GM21526 (cell line): ENCODE results near the gene LIPN.

Source experiments
- ATAC-seq: cut with Tn5 transposase; IDR thresholded peaks from one replicate; pipeline ENCODE4 v1.9.1; 2021; ENCODE audit warnings: moderate library complexity; ENCODE audit not compliant: unreplicated experiment, low FRiP score

The LIPN gene

DNA sequence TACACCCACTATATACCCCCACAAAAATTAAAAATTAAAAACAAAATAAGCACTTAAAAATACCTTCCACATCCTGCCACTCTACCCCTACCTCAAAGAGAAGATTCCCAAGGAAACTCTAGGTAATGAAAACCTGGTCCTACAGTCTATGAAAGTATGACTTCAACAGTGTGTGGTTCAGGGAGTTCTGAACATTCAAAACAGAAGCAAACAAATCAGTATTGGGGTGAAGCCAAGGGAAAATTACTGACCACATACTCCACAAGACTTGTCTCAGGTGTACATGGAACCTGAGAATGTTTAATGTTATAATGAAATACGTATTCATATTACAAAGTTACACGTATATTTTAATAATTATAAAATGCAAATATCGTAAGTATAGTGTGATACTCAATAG is 22.4 kb downstream of the LIPN start:
- ATAC-seq = no peak

GRCh38 chr10:88783724-88784123 is 23.9 kb downstream of the LIPN start:
- no peak for ATAC-seq

DNA sequence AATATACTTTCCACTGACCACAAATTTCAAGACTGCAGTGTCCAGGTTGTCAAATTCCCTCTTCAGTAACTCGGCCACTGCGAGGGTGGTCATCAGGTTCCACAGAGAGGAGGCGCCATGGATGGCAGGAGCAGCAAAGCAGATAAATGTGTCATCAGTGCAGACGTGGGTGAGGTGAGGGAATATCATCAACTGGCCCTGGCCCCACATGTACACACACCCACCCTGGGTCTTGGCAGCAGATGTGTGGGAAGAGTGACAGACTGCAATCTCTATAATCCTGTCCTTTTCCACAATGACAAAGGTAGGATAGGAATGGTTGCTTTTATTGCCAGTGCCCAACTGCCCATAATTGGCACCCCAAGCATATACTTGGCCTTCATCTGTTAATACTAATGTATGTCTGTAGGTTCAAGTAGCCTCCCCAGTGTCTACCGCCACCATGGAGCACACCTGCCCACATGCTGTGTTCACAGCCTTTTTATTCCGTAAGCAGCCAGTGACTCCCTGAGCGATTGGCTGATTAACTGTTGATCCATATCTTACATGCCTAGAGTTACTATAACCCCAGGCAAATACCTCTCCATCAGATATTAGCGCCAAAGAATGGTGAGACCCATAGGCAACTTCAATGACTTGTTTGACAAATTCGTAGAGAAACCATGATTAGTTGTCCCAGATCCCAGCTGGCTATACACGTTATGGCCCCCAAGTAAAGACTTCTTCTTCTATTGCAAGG is 26.4 kb downstream of the LIPN start:
- no peak for ATAC-seq

GRCh38 chr10:88787463-88787862 is 27.6 kb downstream of the LIPN start:
- ATAC-seq = no peak

- no peak for ATAC-seq
Observed at GRCh38 chr10:88788924-88789323, 29.1 kb downstream of the LIPN start.

DNA sequence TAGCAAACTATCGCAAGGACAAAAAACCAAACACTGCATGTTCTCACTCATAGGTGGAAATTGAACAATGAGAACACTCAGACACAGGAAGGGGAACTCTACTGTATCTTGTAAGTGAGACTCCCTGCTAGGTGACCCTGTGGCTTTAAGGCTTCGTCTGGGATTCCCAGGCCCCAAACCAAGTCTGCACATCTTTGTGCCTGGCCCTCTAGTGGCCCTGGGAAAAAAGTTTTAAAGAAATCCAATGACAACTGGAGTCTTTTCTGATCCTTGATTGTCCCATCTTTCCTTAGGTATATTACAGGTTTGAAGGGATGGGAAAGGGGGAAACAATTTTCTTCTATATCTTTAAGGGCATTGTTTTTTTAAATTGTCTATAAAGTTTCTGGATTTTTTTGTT is 32.1 kb downstream of the LIPN start:
- ATAC-seq = no peak

- ATAC-seq = no peak
Observed at GRCh38 chr10:88792661-88793060, 32.8 kb downstream of the LIPN start.

DNA sequence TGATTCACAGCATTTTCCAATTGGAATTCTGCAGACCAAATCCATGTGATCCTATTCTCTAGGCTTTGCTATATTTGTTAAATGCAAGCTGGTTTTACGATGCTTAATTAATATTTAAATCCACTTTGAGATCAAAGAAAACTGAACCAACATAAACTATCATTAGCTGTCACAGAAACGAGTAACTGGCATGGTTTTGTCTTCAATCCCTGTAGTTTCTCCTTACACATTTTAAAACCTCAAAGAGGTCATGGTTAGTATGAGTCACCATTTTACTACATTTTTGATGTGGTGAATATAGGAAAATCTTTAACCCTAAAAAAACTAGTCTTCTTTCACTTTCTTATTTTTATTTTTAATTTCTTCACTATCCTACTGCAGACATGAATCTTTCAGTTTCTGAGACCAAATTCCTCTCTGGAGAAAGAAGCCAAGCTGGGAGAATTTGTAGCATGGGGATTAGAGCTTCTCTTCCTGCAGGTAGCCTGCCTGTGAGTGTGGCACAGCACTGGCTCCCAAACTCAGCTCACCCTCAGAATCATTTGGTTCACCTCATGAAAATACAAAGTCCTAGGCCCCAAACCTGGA is 34.0 kb downstream of the LIPN start:
- no peak for ATAC-seq

GRCh38 chr10:88794731-88795130 is 34.9 kb downstream of the LIPN start:
- no peak for ATAC-seq

- no peak for ATAC-seq
Observed at GRCh38 chr10:88800152-88801125, 40.6 kb downstream of the LIPN start.

DNA sequence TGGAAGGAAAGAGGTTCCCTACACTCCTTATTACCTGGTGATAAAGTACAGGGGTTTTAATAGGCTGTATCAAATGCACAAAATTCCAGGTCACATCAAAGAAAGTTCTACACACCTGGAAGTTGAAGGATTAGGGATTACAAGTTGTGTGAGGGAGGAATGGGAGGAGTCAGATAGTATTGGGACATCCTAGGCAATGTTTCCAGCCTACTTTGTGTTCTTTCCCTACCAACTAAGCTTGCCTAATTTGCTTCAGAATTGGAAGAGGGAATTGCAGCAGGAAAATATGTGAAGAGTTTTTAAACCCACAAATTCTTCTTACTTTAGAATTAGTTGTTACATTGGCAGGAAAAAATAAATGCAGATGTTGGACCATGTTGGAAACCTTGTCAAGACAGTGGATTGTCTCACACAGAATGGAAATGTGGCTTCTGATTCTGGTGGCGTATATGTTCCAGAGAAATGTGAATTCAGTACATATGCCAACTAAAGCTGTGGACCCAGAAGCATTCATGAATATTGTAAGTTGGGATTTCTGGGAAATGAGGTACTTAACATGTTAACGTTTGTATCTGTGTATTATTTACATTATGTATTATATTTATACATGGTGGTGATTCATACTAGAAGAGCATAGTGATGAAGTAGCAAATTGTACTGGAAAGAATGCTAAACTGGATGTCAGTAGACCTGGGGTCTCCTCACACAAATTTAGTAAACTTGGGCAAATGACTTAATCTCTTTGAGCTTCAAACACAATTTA is 42.9 kb downstream of the LIPN start, which contains the start of gene LIPM:
TSS of gene LIPM (plus strand) at position 208 of the 763 bp plus-strand sequence. CDS start at position 375, 167 bp downstream.
- no peak for ATAC-seq

GRCh38 chr10:88803641-88804040 is 43.8 kb downstream of the LIPN start:
- no peak for ATAC-seq

- ATAC-seq = no peak
Observed at GRCh38 chr10:88804083-88804812, 44.4 kb downstream of the LIPN start.

DNA sequence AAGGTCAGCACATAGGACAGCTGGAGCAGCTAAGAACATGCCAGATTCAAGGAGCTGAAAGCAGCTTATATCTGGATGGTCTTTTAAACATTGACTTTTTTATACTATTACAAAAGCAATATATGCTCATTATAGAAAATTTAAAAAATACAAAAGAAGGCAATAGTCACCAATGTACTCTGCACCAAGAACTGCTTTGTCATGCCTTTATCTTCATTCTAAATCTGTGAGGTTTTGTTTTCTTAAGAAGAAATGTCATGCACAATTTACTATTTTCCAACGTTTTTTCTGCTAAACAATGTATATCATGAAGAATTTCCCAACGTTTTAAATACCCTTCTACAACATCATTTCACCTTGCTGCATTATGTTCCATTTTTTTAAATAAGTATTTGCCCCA is 45.5 kb downstream of the LIPN start:
- no peak for ATAC-seq

DNA sequence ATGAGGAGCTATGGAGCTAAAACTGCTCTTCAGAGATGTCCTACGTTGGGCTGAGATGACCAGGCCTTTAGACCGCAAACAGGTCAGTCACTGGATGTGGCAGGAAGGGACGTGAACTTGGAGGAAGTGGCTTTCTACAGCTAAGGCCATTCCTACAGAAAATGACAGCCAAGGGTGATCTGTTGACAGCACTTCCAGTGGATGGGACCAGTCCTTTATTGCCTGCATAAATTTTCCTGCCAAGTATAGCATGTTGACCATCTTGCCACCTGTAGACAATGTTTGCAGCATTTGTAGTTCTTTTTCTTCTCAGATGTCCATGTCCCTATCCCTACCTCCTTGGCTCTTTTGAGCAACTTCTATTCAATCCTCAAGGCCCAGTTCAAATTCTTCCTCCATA is 46.1 kb downstream of the LIPN start:
- ATAC-seq = no peak

- no peak for ATAC-seq
Observed at GRCh38 chr10:88809621-88810020, 49.8 kb downstream of the LIPN start.

DNA sequence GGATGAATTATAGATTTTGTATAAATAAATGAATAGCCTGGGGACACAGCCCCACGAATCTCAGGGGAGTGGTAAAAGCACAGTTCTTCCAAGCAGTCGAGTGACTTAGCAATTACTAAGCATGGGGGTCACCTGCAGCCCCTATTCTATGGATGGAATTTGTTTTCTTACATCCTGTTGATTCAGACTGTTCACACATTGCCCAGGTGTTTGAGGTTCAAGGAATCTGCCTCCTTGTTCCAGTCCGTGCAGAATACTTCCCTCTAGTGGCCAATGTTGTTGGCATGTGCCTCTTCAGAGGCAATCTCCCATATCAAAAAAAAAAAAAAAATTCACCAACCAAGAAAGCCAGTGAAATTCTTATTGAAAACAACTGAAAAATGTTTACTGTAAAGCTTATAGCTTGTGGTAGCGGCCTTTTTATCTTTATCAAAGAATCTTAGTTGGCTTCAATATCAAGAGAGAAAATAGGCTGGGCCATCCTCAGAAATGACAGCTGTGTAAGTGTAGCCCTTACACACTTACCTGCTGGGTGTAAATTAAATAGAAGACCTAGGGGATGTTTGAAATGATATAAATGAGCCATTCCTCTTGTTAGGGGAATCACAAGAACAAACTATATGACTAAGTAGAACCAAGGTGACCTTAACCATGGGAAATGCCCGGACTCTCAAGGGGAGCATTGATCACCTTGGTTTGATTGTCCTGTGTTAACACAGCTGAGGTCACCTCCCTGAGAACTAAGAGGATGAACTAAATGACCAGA is 50.6 kb downstream of the LIPN start:
- ATAC-seq = no peak

DNA sequence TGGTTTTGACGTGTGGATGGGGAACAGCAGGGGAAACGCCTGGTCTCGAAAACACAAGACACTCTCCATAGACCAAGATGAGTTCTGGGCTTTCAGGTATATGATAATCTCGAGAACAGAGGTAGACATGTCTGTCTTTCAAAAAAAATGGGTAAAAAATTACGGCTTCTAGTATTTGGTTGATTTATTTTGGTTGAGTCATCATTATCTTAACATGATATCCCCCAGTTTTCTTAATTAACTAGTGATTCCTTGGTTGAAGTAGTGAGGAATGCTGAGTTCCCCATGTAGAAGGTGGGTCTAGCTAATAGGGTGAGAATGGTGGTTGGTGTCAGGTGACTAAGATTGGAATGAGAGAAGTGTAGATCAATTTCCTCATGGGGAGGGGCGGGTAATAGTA is 53.4 kb downstream of the LIPN start:
- no peak for ATAC-seq

DNA sequence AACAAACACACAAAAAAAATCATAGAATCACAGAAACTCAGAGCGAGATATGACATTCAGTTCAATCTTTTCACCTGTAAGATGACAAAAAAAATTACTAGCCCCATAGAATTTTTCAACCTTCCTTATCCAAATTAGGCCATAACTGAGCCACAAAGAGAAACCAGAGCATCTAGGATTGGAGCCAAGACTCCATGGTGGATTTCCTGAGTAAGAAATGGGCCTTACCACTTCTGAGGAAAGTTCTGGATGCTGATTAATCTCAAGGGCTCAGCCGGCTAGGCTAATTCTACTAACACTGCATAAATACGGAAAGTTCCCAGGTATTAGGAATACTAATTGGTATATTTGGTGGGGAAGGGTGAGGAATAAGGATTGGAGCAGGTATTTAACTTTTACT is 59.5 kb downstream of the LIPN start:
- no peak for ATAC-seq
